Measurements from ENCODE around the gene FAM13A. TPM values are rescaled to one million over a fixed set of nuclear protein-coding genes. Genes with fewer than 3 reads are reported as not detected.

The FAM13A gene
- total RNA-seq, 2 experiments from 2014 or later = 2.4 to 3.2 TPM

DNA sequence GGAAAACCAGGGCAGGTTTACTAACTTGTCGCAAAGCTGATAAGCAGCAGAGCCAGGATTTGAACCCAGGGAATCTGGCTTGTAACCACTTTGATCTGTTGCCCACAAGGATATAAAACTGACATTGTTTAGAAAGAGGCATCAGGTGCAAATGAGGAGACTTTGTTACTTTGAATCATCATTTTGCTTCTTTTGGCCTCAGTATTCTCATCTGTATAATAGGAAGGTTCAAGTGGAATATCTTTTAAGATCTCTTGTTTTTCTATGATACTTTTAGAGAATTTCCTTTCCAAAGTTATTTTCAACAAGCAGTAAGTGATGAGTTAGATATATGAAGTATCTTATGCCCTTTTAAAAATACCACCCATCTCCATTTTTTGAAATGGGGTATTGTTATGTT lies 301.5 kb downstream of the FAM13A start:
- Mint-ChIP-seq H3K27ac (no peak overlapping the region), H3K4me3 (no peak overlapping the region), H3K4me1 (no peaks in the 10 kb centered on the region), H3K27me3 (peaks cover 10% of the 10 kb centered on the region), H3K9me3 (no peaks in the 10 kb centered on the region), H3K36me3 (no peaks in the 10 kb centered on the region)
- DNase-seq = no peak

DNA sequence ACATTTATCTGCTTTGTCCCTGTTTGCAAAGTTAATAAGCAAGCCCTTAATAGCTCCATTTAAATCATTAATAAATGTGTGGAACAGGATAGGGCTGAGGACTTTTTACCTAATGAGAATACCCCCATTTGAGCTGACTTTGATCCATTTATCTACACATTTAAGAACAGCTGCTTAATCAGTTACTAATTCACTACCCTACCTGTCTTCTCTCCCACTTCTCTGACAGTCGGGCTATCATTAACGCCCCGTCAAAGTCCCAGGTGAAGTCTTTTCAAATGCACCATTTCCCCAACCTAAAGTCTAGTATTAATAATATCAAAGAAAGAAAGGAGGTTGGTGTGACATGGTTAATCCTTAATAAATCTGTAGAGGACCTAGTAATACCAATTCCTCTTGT lies 302.2 kb downstream of the FAM13A start:
- H3K27ac Mint-ChIP-seq = no peak overlapping the region
- peaks cover 10% of the 10 kb centered on the region for H3K27me3 Mint-ChIP-seq
- no peak for DNase-seq
- H3K4me3 Mint-ChIP-seq = no peak overlapping the region
- no peaks in the 10 kb centered on the region for H3K9me3 Mint-ChIP-seq
- no peaks in the 10 kb centered on the region for H3K4me1 Mint-ChIP-seq
- no peaks in the 10 kb centered on the region for H3K36me3 Mint-ChIP-seq

DNA sequence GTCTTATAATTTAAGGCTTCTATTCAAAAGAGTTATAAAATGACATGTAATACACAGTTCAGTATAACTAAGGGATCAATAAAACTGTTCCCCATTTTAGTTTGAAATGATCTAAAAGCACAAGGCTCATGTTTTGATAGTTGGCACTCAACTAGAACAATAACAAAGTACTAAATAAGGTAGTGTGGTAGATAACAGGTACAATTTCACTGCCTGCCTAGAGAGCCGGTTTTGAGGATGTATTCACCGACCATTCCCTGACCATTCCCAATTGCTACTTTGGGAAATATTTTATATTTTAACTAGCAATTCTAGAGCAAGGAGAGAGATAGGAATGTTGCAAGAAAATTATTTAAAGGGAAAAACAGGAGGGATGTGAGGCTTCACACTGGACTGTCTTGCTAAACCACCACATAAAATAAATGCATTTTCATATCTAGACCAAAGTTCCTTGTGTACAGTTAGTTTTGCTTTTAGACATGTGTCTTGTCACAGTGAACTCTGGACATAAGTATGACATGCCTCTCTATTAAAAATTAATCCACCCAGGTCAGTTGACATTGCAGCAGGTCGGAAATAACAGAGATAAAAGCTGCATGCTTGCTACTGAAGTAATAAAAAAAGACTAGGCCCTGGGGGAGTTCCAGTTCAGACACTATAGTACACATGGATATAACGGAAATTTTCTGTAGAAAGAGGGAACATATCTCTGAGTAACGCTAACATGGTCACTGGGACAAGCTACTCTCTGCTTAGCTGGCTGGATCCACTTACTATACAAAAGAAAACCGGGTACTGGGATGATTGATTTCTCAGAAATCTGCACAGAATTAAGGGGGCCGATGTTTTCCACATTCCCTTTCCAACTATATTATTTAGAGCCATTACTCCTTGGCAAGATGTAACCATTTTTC lies 303.1 kb downstream of the FAM13A start:
- H3K9me3 Mint-ChIP-seq = no peaks in the 10 kb centered on the region
- H3K36me3 Mint-ChIP-seq = no peaks in the 10 kb centered on the region
- no peak overlapping the region for H3K27ac Mint-ChIP-seq
- H3K4me3 Mint-ChIP-seq = no peak overlapping the region
- no peak for DNase-seq
- H3K4me1 Mint-ChIP-seq = no peaks in the 10 kb centered on the region
- peaks cover 9% of the 10 kb centered on the region for H3K27me3 Mint-ChIP-seq

DNA sequence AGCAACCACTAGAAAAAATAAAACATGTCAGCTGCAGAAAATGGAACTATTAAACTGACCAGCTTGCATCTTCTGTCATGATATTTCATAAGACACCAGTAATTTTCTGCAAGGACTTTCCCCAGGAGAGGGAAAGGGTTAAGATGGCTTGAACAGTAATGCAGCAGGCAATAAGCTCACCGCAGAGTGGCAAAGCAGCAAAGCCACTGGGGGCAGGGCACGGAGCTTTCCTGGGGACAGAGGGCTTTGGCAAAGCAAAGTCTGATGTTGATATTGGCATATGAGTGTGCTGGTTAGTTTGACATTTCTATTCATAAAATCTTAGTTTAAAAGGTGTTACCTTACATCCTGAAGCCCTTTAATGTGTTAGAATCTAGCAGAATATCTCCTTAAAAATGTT lies 304.2 kb downstream of the FAM13A start:
- H3K36me3 Mint-ChIP-seq = peaks cover 2% of the 10 kb centered on the region
- H3K9me3 Mint-ChIP-seq = no peaks in the 10 kb centered on the region

DNA sequence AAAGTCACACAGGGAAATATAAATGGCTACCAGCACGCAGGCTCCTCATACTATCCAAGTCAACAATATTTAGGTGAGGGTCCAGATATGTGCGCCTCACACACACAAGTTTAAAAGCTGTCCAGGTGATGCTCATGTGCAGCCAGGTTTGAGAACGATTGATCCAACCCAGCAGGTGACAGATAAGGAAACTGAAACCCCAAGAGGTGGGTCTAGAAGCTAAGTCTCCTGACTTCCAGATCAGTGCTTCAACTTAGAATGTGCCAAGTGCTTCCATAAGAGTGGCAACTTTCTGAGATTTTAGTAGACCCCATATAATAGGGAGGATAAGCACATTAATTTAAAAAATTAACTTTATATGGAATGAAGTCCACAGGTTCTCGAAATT lies 304.9 kb downstream of the FAM13A start:
- H3K27ac Mint-ChIP-seq = no peak overlapping the region
- no peak overlapping the region for H3K4me3 Mint-ChIP-seq
- peaks cover 11% of the 10 kb centered on the region for H3K27me3 Mint-ChIP-seq
- no peaks in the 10 kb centered on the region for H3K4me1 Mint-ChIP-seq
- no peak for DNase-seq
- no peaks in the 10 kb centered on the region for H3K9me3 Mint-ChIP-seq
- H3K36me3 Mint-ChIP-seq = peaks cover 2% of the 10 kb centered on the region

More for the DNA sequence above, 304.2 kb downstream of the FAM13A start:
- Mint-ChIP-seq H3K27me3 (peaks cover 11% of the 10 kb centered on the region), H3K4me3 (no peak overlapping the region), H3K4me1 (no peaks in the 10 kb centered on the region), H3K27ac (no peak overlapping the region)
- no peak for DNase-seq

DNA sequence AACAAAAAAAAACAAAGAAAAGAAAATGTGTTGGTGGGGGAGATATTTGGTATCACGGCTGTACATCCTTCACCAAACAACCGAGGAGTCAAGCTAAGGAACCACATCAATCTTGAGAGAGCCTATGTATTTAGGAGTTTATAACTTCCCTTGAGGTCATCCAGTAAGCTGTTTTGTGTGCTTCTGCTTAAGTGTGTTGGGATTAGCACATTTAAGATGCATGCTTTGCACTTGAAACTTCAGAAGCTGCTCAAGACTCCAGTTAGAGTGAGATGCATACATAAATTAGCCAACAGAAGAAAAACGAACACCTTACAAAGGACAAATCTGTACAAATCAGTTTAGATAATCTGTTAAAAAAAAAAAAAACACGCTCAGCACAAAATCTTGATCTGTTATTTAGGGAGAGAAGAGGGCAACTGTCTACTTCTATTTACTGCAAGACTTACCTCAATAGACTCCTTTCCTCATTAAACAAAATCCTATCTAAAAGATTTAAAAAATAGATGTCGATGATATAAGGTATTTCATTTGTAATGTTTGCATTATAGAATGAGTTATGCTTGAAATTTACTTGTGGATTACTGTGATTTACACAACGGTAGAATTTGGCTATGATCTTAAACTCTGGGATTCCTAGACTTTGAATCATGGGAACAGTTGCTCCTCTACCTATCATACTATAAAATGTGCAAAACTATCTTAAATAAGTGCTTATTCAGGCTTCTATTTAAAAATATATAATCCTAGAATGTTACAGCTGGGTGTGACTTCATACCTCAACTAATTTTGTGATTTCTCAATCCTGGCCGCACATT lies 305.5 kb downstream of the FAM13A start:
- H3K4me3 Mint-ChIP-seq = no peak overlapping the region
- H3K27me3 Mint-ChIP-seq = peaks cover 11% of the 10 kb centered on the region

DNA sequence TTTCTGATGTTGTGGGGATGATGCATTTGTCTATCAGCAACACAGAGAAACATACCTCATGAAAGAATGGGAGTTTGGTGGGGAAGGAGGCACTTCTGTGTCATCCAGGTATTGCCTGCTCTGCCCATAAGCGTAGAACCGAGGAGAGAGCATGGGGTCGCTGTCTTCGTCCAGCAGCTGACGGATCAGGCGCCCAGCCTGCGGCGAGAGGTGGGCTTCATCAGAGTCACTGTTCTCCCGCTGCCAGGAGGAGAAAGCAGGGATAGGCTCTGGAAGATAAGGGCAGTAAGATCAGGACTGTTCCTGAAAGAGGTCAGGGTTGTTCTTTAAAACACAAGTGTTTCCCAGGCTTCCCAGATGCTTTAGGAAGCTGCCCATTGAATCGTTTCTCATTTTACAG lies 306.6 kb downstream of the FAM13A start:
- Mint-ChIP-seq H3K4me3 (no peak overlapping the region), H3K27me3 (peaks cover 11% of the 10 kb centered on the region), H3K36me3 (peaks cover 2% of the 10 kb centered on the region), H3K9me3 (no peaks in the 10 kb centered on the region), H3K27ac (no peak overlapping the region), H3K4me1 (no peaks in the 10 kb centered on the region)
- no peak for DNase-seq

More for the DNA sequence above, 305.5 kb downstream of the FAM13A start:
- Mint-ChIP-seq H3K9me3 (no peaks in the 10 kb centered on the region), H3K4me1 (no peaks in the 10 kb centered on the region), H3K36me3 (peaks cover 2% of the 10 kb centered on the region), H3K27ac (no peak overlapping the region)
- DNase-seq = no peak

DNA sequence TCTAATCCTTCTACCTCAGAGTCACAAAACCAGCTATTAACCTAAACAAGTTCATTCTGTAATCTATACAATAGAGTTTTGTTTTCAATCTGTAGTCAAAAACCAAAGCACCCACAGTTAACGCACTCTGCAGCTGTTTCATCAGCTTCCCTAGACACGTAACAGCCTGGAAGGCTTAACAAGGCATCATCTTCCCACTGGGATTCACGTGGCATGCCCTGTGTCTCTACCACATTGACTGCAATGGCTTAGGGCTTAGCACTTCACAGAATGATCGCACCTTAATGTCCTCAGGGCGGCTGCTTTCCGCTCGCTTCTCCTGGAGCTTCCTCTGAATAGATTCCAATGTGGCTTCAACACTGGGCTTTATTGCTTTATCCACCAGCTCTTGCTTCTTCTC lies 309.6 kb downstream of the FAM13A start:
- H3K4me1 Mint-ChIP-seq = no peaks in the 10 kb centered on the region
- peaks cover 2% of the 10 kb centered on the region for H3K36me3 Mint-ChIP-seq
- DNase-seq = no peak
- H3K4me3 Mint-ChIP-seq = no peak overlapping the region
- no peaks in the 10 kb centered on the region for H3K9me3 Mint-ChIP-seq
- no peak overlapping the region for H3K27ac Mint-ChIP-seq
- peaks cover 10% of the 10 kb centered on the region for H3K27me3 Mint-ChIP-seq

DNA sequence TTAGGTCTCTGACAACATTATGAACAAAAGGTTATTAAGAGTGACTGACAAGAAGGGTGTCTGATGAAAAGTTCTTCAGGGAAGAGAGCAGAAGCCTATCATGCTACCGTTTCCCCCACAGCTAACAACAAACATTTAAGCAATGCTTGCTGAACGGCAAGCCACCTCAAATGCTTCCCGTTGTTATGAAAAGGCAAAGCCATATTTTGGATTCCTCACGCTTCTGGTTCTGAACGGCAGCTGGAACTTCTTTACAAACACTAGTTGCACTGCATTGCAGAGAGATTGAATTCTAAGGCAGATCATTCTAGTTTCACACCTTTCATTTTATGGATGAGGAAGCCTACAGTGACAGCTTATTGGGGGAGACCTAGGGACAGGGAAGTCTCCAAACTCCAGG lies 310.8 kb downstream of the FAM13A start:
- Mint-ChIP-seq H3K36me3 (peaks cover 2% of the 10 kb centered on the region), H3K27me3 (peaks cover 5% of the 10 kb centered on the region), H3K4me1 (no peaks in the 10 kb centered on the region), H3K4me3 (no peak overlapping the region), H3K9me3 (no peaks in the 10 kb centered on the region), H3K27ac (no peak overlapping the region)
- no peak for DNase-seq

DNA sequence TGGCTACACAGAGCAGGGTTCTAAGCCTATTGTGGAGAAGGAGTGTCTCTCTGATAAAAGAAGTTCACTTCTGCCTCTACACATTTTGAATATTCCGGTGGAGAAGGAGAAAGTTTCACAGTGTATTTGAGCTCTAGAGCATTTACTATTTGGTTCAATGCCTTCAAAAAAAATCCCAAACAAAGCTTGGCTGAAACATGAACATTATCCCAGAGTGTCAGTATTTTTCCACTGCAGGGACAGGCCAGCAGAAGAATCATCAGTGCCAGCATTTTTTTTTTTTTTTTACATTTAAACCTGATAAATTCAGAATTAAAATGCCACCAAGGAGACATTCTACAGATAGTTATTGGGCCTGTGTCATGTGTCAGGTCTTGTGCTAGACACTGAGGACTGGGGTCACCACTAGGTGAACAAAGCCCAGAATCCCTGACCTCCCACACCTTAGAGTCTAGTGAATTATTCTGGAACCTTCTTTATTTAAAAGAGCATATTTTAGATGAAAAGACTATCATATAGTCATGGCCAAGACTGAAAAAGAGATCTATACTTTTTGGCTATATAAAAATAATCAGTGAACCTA lies 311.3 kb downstream of the FAM13A start:
- peaks cover 2% of the 10 kb centered on the region for H3K36me3 Mint-ChIP-seq
- no peaks in the 10 kb centered on the region for H3K4me1 Mint-ChIP-seq
- no peaks in the 10 kb centered on the region for H3K9me3 Mint-ChIP-seq
- no peak overlapping the region for H3K4me3 Mint-ChIP-seq
- DNase-seq = no peak
- H3K27ac Mint-ChIP-seq = no peak overlapping the region
- H3K27me3 Mint-ChIP-seq = peaks cover 5% of the 10 kb centered on the region

DNA sequence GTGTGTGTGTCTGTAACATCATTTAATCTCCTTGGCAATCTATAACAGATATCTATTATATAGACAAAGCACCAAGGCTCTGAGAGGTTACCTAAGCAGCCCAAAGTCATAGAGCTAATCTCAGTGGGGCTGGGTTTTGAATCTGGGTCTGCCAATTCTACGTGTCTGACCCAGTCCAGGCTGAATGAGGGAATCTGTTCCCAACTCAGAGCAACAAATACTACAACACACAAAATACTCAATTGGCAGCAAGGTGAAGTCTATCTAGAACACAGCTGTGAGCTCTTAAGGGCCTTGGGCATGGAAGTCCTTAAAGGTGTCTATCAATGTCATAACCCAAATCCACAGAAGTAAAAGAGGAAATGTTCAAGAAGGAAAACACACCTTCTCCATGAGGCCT lies 311.8 kb downstream of the FAM13A start:
- no peaks in the 10 kb centered on the region for H3K4me1 Mint-ChIP-seq

DNA sequence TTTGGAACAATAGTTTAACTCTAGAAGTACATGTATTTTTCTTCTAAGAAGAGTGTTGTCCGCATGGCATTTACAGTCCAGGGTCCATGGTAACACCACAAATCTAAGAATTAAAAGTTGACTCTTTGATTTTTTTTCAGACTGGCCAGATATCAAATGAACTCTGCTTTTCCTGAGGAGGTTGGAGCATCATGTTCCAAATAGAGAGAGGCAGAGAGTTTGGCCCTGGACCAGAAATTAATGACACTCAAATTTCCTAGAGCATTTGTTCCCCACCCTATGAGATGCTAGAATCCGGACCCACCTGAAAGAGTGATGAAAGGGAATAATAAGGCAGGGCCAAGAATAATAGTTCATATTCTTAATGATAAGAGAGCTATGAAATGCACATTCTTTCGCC lies 312.4 kb downstream of the FAM13A start:
- Mint-ChIP-seq H3K4me3 (no peak overlapping the region), H3K27ac (no peak overlapping the region), H3K27me3 (peaks cover 5% of the 10 kb centered on the region), H3K4me1 (no peaks in the 10 kb centered on the region), H3K36me3 (peaks cover 2% of the 10 kb centered on the region), H3K9me3 (no peaks in the 10 kb centered on the region)
- DNase-seq = no peak

More for the DNA sequence above, 311.8 kb downstream of the FAM13A start:
- DNase-seq = no peak
- no peak overlapping the region for H3K4me3 Mint-ChIP-seq
- no peaks in the 10 kb centered on the region for H3K9me3 Mint-ChIP-seq
- H3K27me3 Mint-ChIP-seq = peaks cover 5% of the 10 kb centered on the region
- peaks cover 2% of the 10 kb centered on the region for H3K36me3 Mint-ChIP-seq
- no peak overlapping the region for H3K27ac Mint-ChIP-seq

DNA sequence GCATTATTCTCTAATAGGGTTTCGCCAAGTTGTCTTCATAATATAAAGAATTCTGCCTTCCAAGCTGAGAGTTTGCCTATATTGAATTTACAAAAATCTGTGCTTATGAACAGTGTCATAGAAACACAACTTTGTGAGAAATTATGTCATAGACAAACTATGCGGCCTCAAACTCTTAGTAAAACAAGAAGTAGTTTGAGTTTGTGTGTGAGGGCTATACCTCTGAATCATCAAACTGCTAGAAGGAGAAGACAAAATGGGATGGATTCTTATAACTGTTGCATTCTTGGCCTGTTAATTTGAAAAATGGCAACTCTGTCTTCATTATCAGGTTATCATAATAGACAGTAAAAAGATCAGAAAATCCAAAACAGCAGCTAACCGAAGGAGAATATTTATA lies 313.3 kb downstream of the FAM13A start:
- Mint-ChIP-seq H3K4me3 (no peak overlapping the region), H3K4me1 (no peaks in the 10 kb centered on the region), H3K36me3 (no peaks in the 10 kb centered on the region), H3K27me3 (peaks cover 3% of the 10 kb centered on the region), H3K27ac (no peak overlapping the region), H3K9me3 (no peaks in the 10 kb centered on the region)
- DNase-seq = no peak

DNA sequence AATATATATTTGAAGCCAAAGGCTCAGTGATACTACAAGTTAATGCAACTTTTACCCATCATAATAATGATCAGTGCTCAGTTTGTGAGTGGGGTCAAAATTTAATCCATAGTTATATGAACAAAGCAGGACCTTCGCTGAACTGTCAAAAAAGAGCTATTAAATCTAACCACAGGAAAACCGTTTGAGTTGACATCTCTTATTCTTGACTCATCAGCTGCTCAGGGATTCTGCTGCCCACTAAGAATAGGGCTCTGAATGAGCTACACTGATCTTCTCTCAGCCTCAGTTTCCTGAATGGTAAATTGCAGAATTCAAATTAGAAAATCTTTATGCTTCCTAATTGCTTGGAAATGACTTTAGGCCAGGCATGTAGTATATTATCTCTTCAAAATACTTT lies 314.4 kb downstream of the FAM13A start:
- DNase-seq = no peak
- no peaks in the 10 kb centered on the region for H3K36me3 Mint-ChIP-seq
- peaks cover 9% of the 10 kb centered on the region for H3K4me1 Mint-ChIP-seq
- H3K9me3 Mint-ChIP-seq = no peaks in the 10 kb centered on the region
- H3K27me3 Mint-ChIP-seq = no peaks in the 10 kb centered on the region
- no peak overlapping the region for H3K27ac Mint-ChIP-seq
- H3K4me3 Mint-ChIP-seq = no peak overlapping the region

DNA sequence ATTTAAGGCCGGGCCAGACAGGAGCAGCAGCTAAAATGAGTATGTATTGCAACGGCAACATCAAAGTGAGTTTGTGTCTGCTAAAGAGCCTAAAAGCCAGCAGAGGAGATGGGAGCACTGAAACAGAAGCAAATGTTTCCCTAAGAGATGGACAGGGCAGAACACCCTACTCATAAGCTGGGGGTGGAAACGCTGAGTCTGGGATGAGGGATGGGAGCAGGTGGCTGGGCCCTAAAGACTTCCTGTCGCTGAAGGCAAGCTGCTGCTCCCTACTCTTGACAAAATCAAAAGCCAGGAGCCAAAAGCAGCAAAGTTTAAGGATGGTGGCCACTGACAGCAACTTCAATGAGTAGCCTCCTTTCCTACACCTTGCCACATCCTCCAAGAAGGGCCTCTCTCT lies 318.8 kb downstream of the FAM13A start:
- Mint-ChIP-seq H3K9me3 (no peaks in the 10 kb centered on the region), H3K4me3 (no peak overlapping the region), H3K27me3 (no peaks in the 10 kb centered on the region), H3K27ac (no peak overlapping the region), H3K4me1 (peaks cover 14% of the 10 kb centered on the region), H3K36me3 (no peaks in the 10 kb centered on the region)
- DNase-seq = no peak

Data from activated naive CD8-positive, alpha-beta T cell treated with anti-CD3 and anti-CD28 coated beads for 36 hours (primary cell).